PC-3 (cell line): ENCODE data around the gene WHRN. TPM values are rescaled to one million over a fixed set of nuclear protein-coding genes. Genes with fewer than 3 reads are reported as not detected.
A peak's percentile ranks its signal among the peaks of the same experiment; 100 is the strongest.

Source experiments
- ATAC-seq: fragments of 200-7000 bp; cut with Tn5 transposase; 2 replicates; pipeline ENCODE4 v1.9.1; 2020; ENCODE audit warnings: mild to moderate bottlenecking, moderate library complexity
- BruUV-seq: library from RNA; stranded (reverse); fragments of 400-500 nt; replicated peaks from 2 replicates; lab custom pipeline; 2021; lab: Mats Ljungman, UMichigan
- CTCF ChIA-PET: fragments of 300-600 bp; sonication (Branson Sonifier 250); formaldehyde crosslinking; loops from one replicate; lab custom pipeline; 2022; ENCODE audit warnings: antibody characterized with exemption; lab: Charles Lee
- POLR2A ChIA-PET: fragments of 300-600 bp; sonication (Branson Sonifier 250); formaldehyde crosslinking; loops from one replicate; lab custom pipeline; 2022; ENCODE audit warnings: antibody characterized with exemption; ENCODE audit not compliant: unreplicated experiment; lab: Charles Lee
- DNase-seq: peaks from one replicate; pipeline ENCODE4 v3.0.0-alpha.2; 2015
- H2AFZ ChIP-seq: fragments of 300-600 bp; sonication (generic); 2 replicates; pipeline ENCODE4 v1.6.0; 2016; ENCODE audit warnings: antibody characterized with exemption, low read length
- H3F3A ChIP-seq: fragments of 300-600 bp; sonication (generic); one replicate; pipeline ENCODE4 v1.6.0; 2017; ENCODE audit warnings: antibody characterized with exemption, low read length, control low read depth, mild to moderate bottlenecking; ENCODE audit not compliant: unreplicated experiment
- H3K27ac ChIP-seq: fragments of 300-600 bp; sonication (generic); 2 replicates; pipeline ENCODE4 v1.5.1; 2016; ENCODE audit warnings: mild to moderate bottlenecking, low read length
- H3K27me3 ChIP-seq: fragments of 300-600 bp; sonication (generic); 2 replicates; pipeline ENCODE4 v1.6.1; 2016; ENCODE audit warnings: low read length, mixed read lengths
- H3K36me3 ChIP-seq: fragments of 300-600 bp; sonication (generic); 2 replicates; pipeline ENCODE4 v1.6.1; 2016; ENCODE audit warnings: low read depth, mixed run types, low read length, mixed read lengths
- H3K4me1 ChIP-seq: fragments of 300-600 bp; sonication (generic); 2 replicates; pipeline ENCODE4 v1.5.1; 2016; ENCODE audit warnings: low read length; ENCODE audit not compliant: insufficient read depth
- H3K4me2 ChIP-seq: fragments of 300-600 bp; sonication (generic); 2 replicates; pipeline ENCODE4 v1.6.0; 2016; ENCODE audit warnings: low read length
- H3K4me3 ChIP-seq: fragments of 300-600 bp; sonication (generic); 2 replicates; pipeline ENCODE4 v1.5.1; 2016; ENCODE audit warnings: mild to moderate bottlenecking, low read length, mixed read lengths
- H3K79me2 ChIP-seq: fragments of 300-600 bp; sonication (generic); 2 replicates; pipeline ENCODE4 v1.6.1; 2017; ENCODE audit warnings: low read length, mixed read lengths
- H3K9ac ChIP-seq: fragments of 300-600 bp; sonication (generic); 2 replicates; pipeline ENCODE4 v1.6.0; 2016; ENCODE audit warnings: mild to moderate bottlenecking, low read length
- H3K9me2 ChIP-seq: fragments of 300-600 bp; sonication (generic); replicated peaks from 2 replicates; pipeline ENCODE4 v1.6.1; 2016; ENCODE audit warnings: mixed run types, low read length, mixed read lengths
- H3K9me3 ChIP-seq: fragments of 300-600 bp; sonication (generic); 2 replicates; pipeline ENCODE4 v1.6.1; 2016; ENCODE audit warnings: low read length, mixed read lengths
- H4K20me1 ChIP-seq: fragments of 300-600 bp; sonication (generic); 2 replicates; pipeline ENCODE4 v1.6.1; 2016; ENCODE audit warnings: low read length, mixed read lengths
- CTCF ChIP-seq: fragments of 300-600 bp; sonication (generic); conservative IDR thresholded peaks from 2 replicates; pipeline ENCODE4 v1.5.1; 2017; ENCODE audit warnings: antibody characterized with exemption, low read depth, mild to moderate bottlenecking, low read length
- EZH2 ChIP-seq: fragments of 300-600 bp; sonication (generic); IDR thresholded peaks from one replicate; pipeline ENCODE4 v1.6.1; 2017; ENCODE audit warnings: antibody characterized with exemption, mild to moderate bottlenecking, low read length; ENCODE audit not compliant: unreplicated experiment
- EZH2phosphoT487 ChIP-seq: fragments of 300-600 bp; sonication (generic); IDR thresholded peaks from 2 replicates; pipeline ENCODE4 v1.6.1; 2018; ENCODE audit warnings: mild to moderate bottlenecking, antibody characterized with exemption, low read length, borderline replicate concordance
- intact Hi-C: fragments of 100-400 bp; cut with micrococcal nuclease; formaldehyde crosslinking; loops from 2 replicates; pipeline ENCODE4 v1.9.0; 2023
- total RNA-seq: library from RNA; depleted of rRNA; stranded (reverse); fragments of >200 nt; gene quantifications from 2 replicates; pipeline ENCODE4 v1.2.3, GENCODE V29; 2014

WHRN gene
- total RNA-seq, 1 experiment from 2014 or later, result 10.5 TPM

GRCh38 chr9:114397219-114397847 is 107.9 kb downstream of the WHRN start:
- H3K9ac ChIP-seq, result peak overlapping the region; percentile 68
- no peaks in the 10 kb centered on the region for H3K9me2 ChIP-seq
- DNase-seq (no peak), ATAC-seq (peak; percentile 7)
- peak overlapping the region; percentile 85 for H3K4me3 ChIP-seq
- H3K36me3 ChIP-seq, result no peaks in the 10 kb centered on the region
- H3K27me3 ChIP-seq, result no peaks in the 10 kb centered on the region
- H3K9me3 ChIP-seq, result no peaks in the 10 kb centered on the region
- CTCF ChIA-PET, result no interaction called here
- TSS peak; percentile 62 for BruUV-seq
- peaks cover 10% of the 10 kb centered on the region; the same call in 1 of the 2 replicates for H3K79me2 ChIP-seq
- H4K20me1 ChIP-seq, result no peaks in the 10 kb centered on the region
- H2AFZ ChIP-seq, result peak overlapping the region; percentile 86
- peak overlapping the region; percentile 95 for H3K4me2 ChIP-seq
- H3K4me1 ChIP-seq, result peaks cover 14% of the 10 kb centered on the region
- TF ChIP-seq EZH2 (no peak), CTCF (no peak), EZH2phosphoT487 (no peak)
- intact Hi-C loops, result no loop called here
- H3F3A ChIP-seq, result no peaks in the 10 kb centered on the region
- no peak overlapping the region for H3K27ac ChIP-seq
- POLR2A ChIA-PET, result no interaction called here

- DNase-seq (no peak), ATAC-seq (no peak)
- ChIA-PET POLR2A (no interaction called here), CTCF (no interaction called here)
- Histone ChIP-seq H3K4me3 (peak overlapping the region; percentile 85; the same call in 1 of the 2 replicates), H4K20me1 (no peaks in the 10 kb centered on the region), H3K27me3 (no peaks in the 10 kb centered on the region), H3F3A (no peaks in the 10 kb centered on the region), H3K27ac (no peak overlapping the region), H3K36me3 (no peaks in the 10 kb centered on the region), H3K4me1 (peaks cover 16% of the 10 kb centered on the region), H3K9ac (no peak overlapping the region), H3K79me2 (peaks cover 10% of the 10 kb centered on the region; the same call in 1 of the 2 replicates), H3K4me2 (peak overlapping the region; percentile 95), H3K9me2 (no peaks in the 10 kb centered on the region), H2AFZ (no peak overlapping the region), H3K9me3 (no peaks in the 10 kb centered on the region)
- intact Hi-C loops, result no loop called here
- TF ChIP-seq EZH2phosphoT487 (no peak), EZH2 (no peak), CTCF (no peak)
- no TSS peak for BruUV-seq
Observed at GRCh38 chr9:114396558-114397218, 108.6 kb downstream of the WHRN start.

- peaks cover 10% of the 10 kb centered on the region; the same call in 1 of the 2 replicates for H3K79me2 ChIP-seq
- no peak for DNase-seq
- no peaks in the 10 kb centered on the region for H4K20me1 ChIP-seq
- TF ChIP-seq CTCF (no peak), EZH2 (no peak), EZH2phosphoT487 (no peak)
- H3K4me3 ChIP-seq, result no peak overlapping the region
- CTCF ChIA-PET, result no interaction called here
- intact Hi-C loops, result no loop called here
- no peak overlapping the region for H3K27ac ChIP-seq
- no TSS peak for BruUV-seq
- POLR2A ChIA-PET, result no interaction called here
- peaks cover 16% of the 10 kb centered on the region for H3K4me1 ChIP-seq
- H3K4me2 ChIP-seq, result no peak overlapping the region
- no peak overlapping the region for H3K9ac ChIP-seq
- no peaks in the 10 kb centered on the region for H3K36me3 ChIP-seq
- no peaks in the 10 kb centered on the region for H3K9me3 ChIP-seq
- H3K9me2 ChIP-seq, result no peaks in the 10 kb centered on the region
- no peaks in the 10 kb centered on the region for H3F3A ChIP-seq
- no peak overlapping the region for H2AFZ ChIP-seq
- H3K27me3 ChIP-seq, result no peaks in the 10 kb centered on the region
- ATAC-seq, result no peak
Observed at GRCh38 chr9:114395768-114396167, 109.5 kb downstream of the WHRN start.
